Esophagus squamous epithelium (tissue), 4 donors: ENCODE measurements around the gene TRIM41.

Experiments used
- CTCF ChIP-seq, 6 experiments: fragments of 450-650 bp in 4 of 6; fragments of 200-600 bp in 2 of 6; sonication (generic) in 2 of 6; IDR thresholded peaks; one replicate each; pipeline ENCODE4 v1.5.1; 2016 to 2019; ENCODE audit warnings: antibody characterized with exemption in 6 of 6, mild to moderate bottlenecking in 4 of 6, moderate library complexity in 4 of 6
- POLR2A ChIP-seq, 4 donors: fragments of 450-650 bp; IDR thresholded peaks; one replicate each; pipeline ENCODE4 v1.6.1; 2017; ENCODE audit warnings: antibody characterized with exemption in 4 of 4, mild to moderate bottlenecking in 4 of 4, moderate library complexity in 3 of 4

DNA sequence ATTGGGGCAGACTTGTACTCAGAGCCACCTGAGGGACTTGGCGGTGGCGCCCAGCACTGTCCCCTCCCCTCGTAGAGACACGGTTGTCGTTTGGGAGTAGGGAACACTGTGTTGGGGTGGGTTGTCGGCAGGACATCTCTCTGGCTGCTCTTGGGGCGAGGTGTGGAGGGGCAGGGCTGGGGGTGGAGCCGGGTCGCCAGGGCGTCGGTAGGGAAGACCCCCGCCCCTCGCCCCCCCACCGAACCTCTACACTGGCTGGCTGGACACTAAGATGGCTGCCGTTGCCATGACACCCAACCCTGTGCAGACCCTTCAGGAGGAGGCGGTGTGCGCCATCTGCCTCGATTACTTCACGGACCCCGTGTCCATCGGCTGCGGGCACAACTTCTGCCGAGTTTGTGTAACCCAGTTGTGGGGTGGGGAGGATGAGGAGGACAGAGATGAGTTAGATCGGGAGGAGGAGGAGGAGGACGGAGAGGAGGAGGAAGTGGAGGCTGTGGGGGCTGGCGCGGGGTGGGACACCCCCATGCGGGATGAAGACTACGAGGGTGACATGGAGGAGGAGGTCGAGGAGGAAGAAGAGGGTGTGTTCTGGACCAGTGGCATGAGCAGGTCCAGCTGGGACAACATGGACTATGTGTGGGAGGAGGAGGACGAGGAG, 778 bp downstream of the TRIM41 start:
- TF ChIP-seq CTCF (IDR thresholded peaks at IDR 0.05) (no peak), POLR2A (IDR thresholded peaks at IDR 0.05) (no peak)
